ENCODE measurements around the gene GULP1. TPM values are rescaled to one million over a fixed set of nuclear protein-coding genes. Genes with fewer than 3 reads are reported as not detected.
"Not testable (repeated sequence)": the region's sequence is repeated elsewhere in the genome, so short reads cannot be mapped to it uniquely, and the experiment has no call there.

Gene GULP1
- total RNA-seq, 1 experiment from 2014 or later, result 163 TPM

GRCh38 chr2:188444106-188444835 lies 152.6 kb downstream of the GULP1 start:
- in situ Hi-C loops (cut with HindIII; ENCODE audit: low sequenced_read_pairs), result no loop called here
- DNase-seq (ENCODE audit: low spot score), result no peak

GRCh38 chr2:188449561-188449960 lies 157.9 kb downstream of the GULP1 start:
- in situ Hi-C loops (cut with HindIII; ENCODE audit: low sequenced_read_pairs), result no loop called here

GRCh38 chr2:188449971-188450370 lies 158.3 kb downstream of the GULP1 start:
- DNase-seq (ENCODE audit: low spot score), result no peak
- in situ Hi-C loops (cut with HindIII; ENCODE audit: low sequenced_read_pairs), result no loop called here

More at GRCh38 chr2:188449561-188449960, 157.9 kb downstream of the GULP1 start:
- no peak for DNase-seq (ENCODE audit: low spot score)

GRCh38 chr2:188450732-188451483 lies 159.2 kb downstream of the GULP1 start:
- in situ Hi-C loops (cut with HindIII; ENCODE audit: low sequenced_read_pairs), result no loop called here
- no peak for DNase-seq (ENCODE audit: low spot score)

- in situ Hi-C loops (cut with HindIII; ENCODE audit: low sequenced_read_pairs), result no loop called here
- DNase-seq (ENCODE audit: low spot score), result no peak
Observed at GRCh38 chr2:188452084-188452483, 160.4 kb downstream of the GULP1 start.

- no peak for DNase-seq (ENCODE audit: low spot score)
- in situ Hi-C loops (cut with HindIII; ENCODE audit: low sequenced_read_pairs), result no loop called here
Observed at GRCh38 chr2:188456114-188456909, 164.6 kb downstream of the GULP1 start.

- in situ Hi-C loops (cut with HindIII; ENCODE audit: low sequenced_read_pairs), result no loop called here
- no peak for DNase-seq (ENCODE audit: low spot score)
Observed at GRCh38 chr2:188459061-188459460, 167.4 kb downstream of the GULP1 start.

GRCh38 chr2:188466078-188466477 lies 174.4 kb downstream of the GULP1 start:
- in situ Hi-C loops (cut with HindIII; ENCODE audit: low sequenced_read_pairs), result not testable (repeated sequence)

GRCh38 chr2:188466761-188467160 lies 175.1 kb downstream of the GULP1 start:
- in situ Hi-C loops (cut with HindIII; ENCODE audit: low sequenced_read_pairs), result no loop called here

More at GRCh38 chr2:188466078-188466477, 174.4 kb downstream of the GULP1 start:
- DNase-seq (ENCODE audit: low spot score), result not testable (repeated sequence)

GRCh38 chr2:188471166-188471565 lies 179.5 kb downstream of the GULP1 start:
- no peak for DNase-seq (ENCODE audit: low spot score)
- in situ Hi-C loops (cut with HindIII; ENCODE audit: low sequenced_read_pairs), result no loop called here

More at GRCh38 chr2:188466761-188467160, 175.1 kb downstream of the GULP1 start:
- DNase-seq (ENCODE audit: low spot score), result no peak

- DNase-seq (ENCODE audit: low spot score), result no peak
Observed at GRCh38 chr2:188473306-188473705, 181.6 kb downstream of the GULP1 start.

GRCh38 chr2:188474316-188474715 lies 182.6 kb downstream of the GULP1 start:
- in situ Hi-C loops (cut with HindIII; ENCODE audit: low sequenced_read_pairs), result no loop called here
- DNase-seq (ENCODE audit: low spot score), result no peak

More at GRCh38 chr2:188473306-188473705, 181.6 kb downstream of the GULP1 start:
- in situ Hi-C loops (cut with HindIII; ENCODE audit: low sequenced_read_pairs), result no loop called here

- no peak for DNase-seq (ENCODE audit: low spot score)
- in situ Hi-C loops (cut with HindIII; ENCODE audit: low sequenced_read_pairs), result no loop called here
Observed at GRCh38 chr2:188475945-188476344, 184.3 kb downstream of the GULP1 start.

- in situ Hi-C loops (cut with HindIII; ENCODE audit: low sequenced_read_pairs), result no loop called here
- no peak for DNase-seq (ENCODE audit: low spot score)
Observed at GRCh38 chr2:188477564-188478103, 186.0 kb downstream of the GULP1 start.

- in situ Hi-C loops (cut with HindIII; ENCODE audit: low sequenced_read_pairs), result no loop called here
- DNase-seq (ENCODE audit: low spot score), result no peak
Observed at GRCh38 chr2:188478724-188479123, 187.1 kb downstream of the GULP1 start.

GRCh38 chr2:188481474-188481873 lies 189.8 kb downstream of the GULP1 start:
- in situ Hi-C loops (cut with HindIII; ENCODE audit: low sequenced_read_pairs), result no loop called here
- DNase-seq (ENCODE audit: low spot score), result no peak

GRCh38 chr2:188485496-188485895 lies 193.8 kb downstream of the GULP1 start:
- in situ Hi-C loops (cut with HindIII; ENCODE audit: low sequenced_read_pairs), result no loop called here
- DNase-seq (ENCODE audit: low spot score), result no peak

- DNase-seq (ENCODE audit: low spot score), result no peak
- in situ Hi-C loops (cut with HindIII; ENCODE audit: low sequenced_read_pairs), result no loop called here
Observed at GRCh38 chr2:188492751-188493150, 201.1 kb downstream of the GULP1 start.

- in situ Hi-C loops (cut with HindIII; ENCODE audit: low sequenced_read_pairs), result no loop called here
- DNase-seq (ENCODE audit: low spot score), result no peak
Observed at GRCh38 chr2:188494906-188495305, 203.2 kb downstream of the GULP1 start.
